Measurements from ENCODE around the gene CCDC78.
A peak's percentile ranks its signal among the peaks of the same experiment; 100 is the strongest.

The CCDC78 gene

GRCh38 chr16:722835-723633, 3.2 kb downstream of the CCDC78 start:
- no peak overlapping the region for H3K4me3 ChIP-seq (replicated peaks in 1 of 2; ENCODE audit: low read depth in 2 of 2, low read length in 2 of 2)
- TF ChIP-seq CTCF (IDR thresholded peaks at IDR 0.05; ENCODE audit: low read depth, low read length), result no peak
- DNase-seq (ENCODE audit: low read depth in 2 of 2), result no peak

DNA sequence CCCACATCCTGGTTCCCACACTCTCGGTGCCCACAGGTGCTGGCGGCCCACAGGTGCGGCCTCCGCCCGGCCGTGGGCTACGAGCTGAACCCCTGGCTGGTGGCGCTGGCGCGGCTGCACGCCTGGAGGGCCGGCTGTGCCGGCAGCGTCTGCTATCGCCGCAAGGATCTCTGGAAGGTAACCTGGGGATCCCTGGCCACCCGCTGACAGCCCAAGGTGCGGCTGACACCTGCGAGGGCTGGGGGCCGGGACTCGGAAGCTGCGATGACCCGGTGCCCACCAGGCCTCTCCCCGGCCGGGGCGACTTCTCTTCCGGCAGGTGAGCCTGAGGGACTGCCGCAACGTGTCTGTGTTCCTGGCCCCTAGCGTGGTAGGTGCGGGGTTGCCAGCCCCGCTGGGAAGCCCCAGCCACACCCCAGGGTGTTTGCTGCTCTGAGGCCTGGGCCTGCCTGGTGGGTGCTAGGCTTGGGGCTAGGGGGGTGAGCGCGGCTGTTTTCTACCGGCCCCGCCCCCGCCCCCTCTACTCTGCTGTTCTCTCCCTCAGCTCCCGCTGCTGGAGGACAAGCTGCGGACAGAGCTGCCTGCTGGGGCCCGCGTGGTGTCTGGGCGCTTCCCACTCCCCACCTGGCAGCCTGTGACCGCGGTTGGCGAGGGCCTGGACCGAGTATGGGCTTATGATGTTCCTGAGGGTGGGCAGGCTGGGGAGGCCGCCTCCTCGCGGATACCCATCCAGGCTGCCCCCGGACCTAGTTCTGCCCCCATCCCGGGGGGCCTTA, 4.3 kb downstream of the CCDC78 start:
- no peak for DNase-seq (ENCODE audit: low read depth in 2 of 2)
- TF ChIP-seq CTCF (IDR thresholded peaks at IDR 0.05; ENCODE audit: low read depth, low read length), result no peak
- peak overlapping the region; percentile 41 to 77 for H3K4me3 ChIP-seq (replicated peaks in 1 of 2; ENCODE audit: low read depth in 2 of 2, low read length in 2 of 2)

DNA sequence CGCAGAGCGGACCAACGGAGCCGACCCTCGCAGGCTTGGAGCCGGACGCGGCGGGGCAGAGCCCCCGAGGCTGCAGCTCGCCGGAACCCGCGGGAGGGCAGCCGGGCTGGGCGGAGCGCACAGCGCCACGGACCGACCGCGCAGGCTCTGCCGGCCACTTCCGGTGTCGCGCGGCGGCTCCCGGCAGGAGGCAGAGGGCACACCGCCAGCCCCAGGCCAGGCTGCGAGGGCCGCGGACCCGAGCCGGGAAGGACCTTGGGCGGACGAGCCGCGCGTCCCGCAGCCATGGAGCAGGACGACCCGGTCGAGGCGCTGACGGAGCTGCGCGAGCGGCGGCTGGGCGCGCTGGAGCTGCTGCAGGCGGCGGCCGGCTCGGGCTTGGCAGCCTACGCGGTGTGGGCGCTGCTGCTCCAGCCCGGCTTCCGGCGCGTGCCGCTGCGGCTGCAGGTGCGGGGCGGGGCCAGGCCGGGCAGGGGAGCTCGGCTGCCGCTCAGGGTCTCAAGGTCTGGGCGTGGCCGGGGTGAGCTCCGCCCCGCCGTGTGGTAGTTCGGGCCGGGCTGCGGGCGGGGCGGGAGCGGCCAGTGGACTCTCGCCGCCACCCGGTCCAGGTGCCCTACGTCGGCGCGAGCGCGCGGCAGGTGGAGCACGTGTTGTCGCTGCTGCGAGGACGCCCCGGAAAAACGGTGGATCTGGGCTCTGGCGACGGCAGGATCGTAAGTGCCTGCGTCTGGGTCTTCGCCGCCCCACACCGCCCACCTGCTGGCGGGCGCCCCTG, 5.1 kb downstream of the CCDC78 start, which contains the start of gene ANTKMT:
ANTKMT (plus strand) TSS at position 157 of the 775 bp plus-strand sequence; CDS start at position 286, 129 bp downstream.
- DNase-seq (ENCODE audit: low read depth in 2 of 2), result peak; percentile 62 to 79
- TF ChIP-seq CTCF (IDR thresholded peaks at IDR 0.05; ENCODE audit: low read depth, low read length), result no peak
- peak within 1 kb of the TSS; percentile 76 to 77 for H3K4me3 ChIP-seq (replicated peaks in 1 of 2; ENCODE audit: low read depth in 2 of 2, low read length in 2 of 2)

- peak; percentile 63 to 80 for DNase-seq (ENCODE audit: low read depth in 2 of 2)
- TF ChIP-seq CTCF (IDR thresholded peaks at IDR 0.05; ENCODE audit: low read depth, low read length), result no peak
- H3K4me3 ChIP-seq (replicated peaks in 1 of 2; ENCODE audit: low read depth in 2 of 2, low read length in 2 of 2), result peak overlapping the region; percentile 76 to 77
Observed at GRCh38 chr16:720447-720989, 5.7 kb downstream of the CCDC78 start.

- peak; percentile 29 for TF ChIP-seq CTCF (IDR thresholded peaks at IDR 0.05; ENCODE audit: low read depth, low read length)
- DNase-seq (ENCODE audit: low read depth in 2 of 2), result no peak
- H3K4me3 ChIP-seq (replicated peaks in 1 of 2; ENCODE audit: low read depth in 2 of 2, low read length in 2 of 2), result peak overlapping the region; percentile 76 to 77
Observed at GRCh38 chr16:719815-720446, 6.3 kb downstream of the CCDC78 start.

- no peak for TF ChIP-seq CTCF (IDR thresholded peaks at IDR 0.05; ENCODE audit: low read depth, low read length)
- H3K4me3 ChIP-seq (replicated peaks in 1 of 2; ENCODE audit: low read depth in 2 of 2, low read length in 2 of 2), result no peak overlapping the region
- DNase-seq (ENCODE audit: low read depth in 2 of 2), result no peak
Observed at GRCh38 chr16:718922-719321, 7.3 kb downstream of the CCDC78 start.
